Stimulated activated CD8-positive, alpha-beta memory T cell treated with anti-CD3 and anti-CD28 coated beads, Interleukin-7, amount 100 ng/mL, for 1 hour (primary cell): ENCODE measurements around the gene KRTAP5-10.
"Not testable (repeated sequence)": the region's sequence is repeated elsewhere in the genome, so short reads cannot be mapped to it uniquely, and the experiment has no call there.

Experiments
- DNase-seq, 2 donors: peaks; one replicate each; pipeline ENCODE4 v3.0.0-alpha.2; 2020; ENCODE audit warnings: low read depth in 2 of 2

The KRTAP5-10 gene

GRCh38 chr11:71565263-71565662 lies at the start of gene KRTAP5-10:
Gene KRTAP5-10, plus strand, starts transcription at chr11:71565563. Its CDS starts 25 bp downstream, at chr11:71565588.
- DNase-seq: no peak

- no peak for DNase-seq
These were observed 46.6 kb upstream of the KRTAP5-10 start for GRCh38 chr11:71518506-71519471.

GRCh38 chr11:71519546-71519945 lies 45.8 kb upstream of the KRTAP5-10 start:
- no peak for DNase-seq

GRCh38 chr11:71525188-71525937 lies 40.0 kb upstream of the KRTAP5-10 start:
- DNase-seq: no peak

- DNase-seq: no peak
These were observed 39.3 kb upstream of the KRTAP5-10 start for GRCh38 chr11:71525938-71526495.

GRCh38 chr11:71526796-71527575 lies 38.4 kb upstream of the KRTAP5-10 start, which contains the start of gene KRTAP5-7:
Gene KRTAP5-7, plus strand, starts transcription at chr11:71527267. Its CDS starts 34 bp downstream, at chr11:71527301.
- not testable (repeated sequence) for DNase-seq

- DNase-seq: no peak
These were observed 37.7 kb upstream of the KRTAP5-10 start for GRCh38 chr11:71527576-71528210.

GRCh38 chr11:71530602-71531001 lies 34.8 kb upstream of the KRTAP5-10 start:
- no peak for DNase-seq

- DNase-seq: no peak
These were observed 33.2 kb upstream of the KRTAP5-10 start for GRCh38 chr11:71532036-71532610.

GRCh38 chr11:71534711-71535608 lies 30.4 kb upstream of the KRTAP5-10 start:
- not testable (repeated sequence) for DNase-seq

GRCh38 chr11:71535825-71536224 lies 29.5 kb upstream of the KRTAP5-10 start:
- no peak for DNase-seq

GRCh38 chr11:71537537-71537936 lies 27.8 kb upstream of the KRTAP5-10 start:
- no peak for DNase-seq

- DNase-seq: not testable (repeated sequence)
These were observed 27.2 kb upstream of the KRTAP5-10 start, which contains the start of gene KRTAP5-8 for GRCh38 chr11:71537977-71538665. Gene KRTAP5-8, plus strand, starts transcription at chr11:71538025. Its CDS starts 31 bp downstream, at chr11:71538056.

- no peak for DNase-seq
These were observed 26.7 kb upstream of the KRTAP5-10 start for GRCh38 chr11:71538666-71538990.

GRCh38 chr11:71539017-71539416 lies 26.3 kb upstream of the KRTAP5-10 start:
- no peak for DNase-seq

- DNase-seq: not testable (repeated sequence)
These were observed 25.4 kb upstream of the KRTAP5-10 start for GRCh38 chr11:71539971-71540370.

- not testable (repeated sequence) for DNase-seq
These were observed 24.6 kb upstream of the KRTAP5-10 start for GRCh38 chr11:71540521-71541304.

GRCh38 chr11:71542382-71542781 lies 23.0 kb upstream of the KRTAP5-10 start:
- DNase-seq: no peak
